Kidney tubule cell (primary cell): ENCODE measurements around the gene NKX3-2.

Experiments
- DNase-seq: peaks from one replicate; pipeline ENCODE4 v3.0.0-alpha.2; 2018; ENCODE audit warnings: low spot score

Gene NKX3-2

DNA sequence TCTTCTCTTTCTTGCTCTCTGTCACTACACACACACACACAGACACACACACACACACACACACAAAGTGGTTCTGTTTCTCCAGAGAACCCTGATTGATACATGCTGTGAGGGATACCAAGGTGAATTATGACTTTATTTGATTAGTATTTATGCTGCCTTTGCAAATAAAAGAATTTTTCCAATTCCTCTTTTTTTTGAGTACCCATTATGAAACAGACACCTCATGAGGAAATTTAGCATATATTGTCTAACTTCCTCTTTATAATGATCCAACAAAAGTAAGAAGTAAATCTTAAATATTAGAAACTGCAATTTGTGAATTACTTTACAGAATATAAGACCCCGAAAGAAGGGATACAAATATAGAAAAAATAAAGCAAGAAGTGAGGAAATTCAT is 45.8 kb downstream of the NKX3-2 start:
- no peak for DNase-seq

GRCh38 chr4:13496605-13497004 is 47.7 kb downstream of the NKX3-2 start:
- DNase-seq: no peak

DNA sequence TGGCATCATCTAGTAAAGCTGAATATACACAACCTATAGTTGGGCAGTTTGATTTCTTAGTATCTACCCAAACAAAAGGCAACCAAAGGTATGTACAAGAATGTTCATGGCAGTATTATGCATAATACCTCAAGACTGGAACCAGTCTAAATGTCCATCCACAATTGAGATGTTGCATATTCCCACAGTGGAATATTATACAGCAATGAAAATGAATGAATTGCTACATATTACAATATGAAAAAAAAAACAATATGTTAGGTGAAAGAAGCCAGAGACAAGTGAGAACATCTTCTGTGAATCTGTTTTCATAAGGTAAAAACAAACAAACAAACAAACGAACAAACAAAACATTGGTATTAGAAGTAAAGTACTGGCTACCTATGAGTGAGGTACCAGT is 48.6 kb downstream of the NKX3-2 start:
- DNase-seq: no peak

DNA sequence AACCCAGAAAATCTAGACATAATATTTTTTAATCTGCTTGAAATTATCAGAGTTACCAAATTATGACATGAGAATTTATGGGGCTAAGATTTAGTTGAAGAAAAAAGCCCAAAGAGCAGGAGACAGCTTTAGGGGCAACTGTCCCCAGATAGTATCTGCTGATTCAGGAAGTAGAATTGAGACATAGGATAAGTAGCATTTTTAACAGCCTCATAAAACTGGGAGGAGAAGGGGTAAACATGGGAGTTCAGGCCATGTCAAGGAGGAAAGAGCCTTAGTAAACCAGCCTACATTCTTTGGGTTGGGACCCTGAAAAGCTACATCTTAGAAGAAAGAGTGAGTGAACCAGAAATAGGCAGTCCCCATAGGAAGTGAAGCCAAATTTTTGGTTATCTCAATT is 50.5 kb downstream of the NKX3-2 start:
- DNase-seq: no peak

DNA sequence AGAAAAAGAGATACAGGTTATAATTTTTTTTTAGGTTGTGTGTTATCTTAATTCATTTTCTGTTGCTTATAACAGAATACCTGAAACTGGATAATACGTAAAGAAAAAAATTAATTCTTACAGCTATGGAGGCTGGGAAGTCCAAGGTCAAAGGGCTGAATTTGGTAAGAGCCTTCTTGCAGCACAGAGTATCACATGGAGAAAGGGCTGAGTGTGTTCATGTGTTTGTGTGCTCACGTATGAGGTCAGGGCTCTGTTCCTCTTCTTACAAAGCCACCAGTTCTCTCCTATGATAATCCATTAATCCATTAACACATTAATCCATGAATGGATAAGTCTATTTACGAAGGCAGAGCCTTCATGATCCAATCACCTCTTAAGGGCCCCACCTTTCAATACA is 51.6 kb downstream of the NKX3-2 start:
- no peak for DNase-seq
